ENCODE results near the gene PRKN. TPM values are rescaled to one million over a fixed set of nuclear protein-coding genes. Genes with fewer than 3 reads are reported as not detected.

The PRKN gene
- total and polyA plus RNA-seq, 2 donors (not counting 3 experiments of a cell fraction or from before 2014, with no cell fraction given): 0.06 TPM; not detected in 1

- Histone ChIP-seq H3K27me3 (ENCODE audit: control insufficient read depth in 2 of 2, insufficient read depth in 2 of 2, low read length in 2 of 2) (no peaks in the 10 kb centered on the region), H3K9ac (replicated peaks; ENCODE audit: extremely low read depth, insufficient read depth, low read length) (no peak overlapping the region), H3K9me1 (replicated peaks; ENCODE audit: control insufficient read depth, extremely low read depth, insufficient read depth, low read length) (no peaks in the 10 kb centered on the region), H4K20me1 (replicated peaks; ENCODE audit: control insufficient read depth, extremely low read depth, insufficient read depth, low read length) (no peaks in the 10 kb centered on the region), H3K4me3 (replicated peaks in 1 of 3; ENCODE audit: insufficient read depth in 1 of 3, low read depth in 1 of 3, low read length in 3 of 3) (no peak overlapping the region), H3K27ac (ENCODE audit: insufficient read depth, low read depth, low read length) (no peak overlapping the region), H3K36me3 (ENCODE audit: control insufficient read depth in 2 of 2, extremely low read depth in 1 of 2, insufficient read depth in 2 of 2, low read length in 2 of 2) (no peaks in the 10 kb centered on the region), H3K4me1 (ENCODE audit: control insufficient read depth, extremely low read depth, insufficient read depth, low read length) (no peaks in the 10 kb centered on the region), H3K79me2 (ENCODE audit: control insufficient read depth, insufficient read depth, low read length) (no peaks in the 10 kb centered on the region), H3K9me3 (replicated peaks; ENCODE audit: control insufficient read depth, insufficient read depth, low read length) (no peaks in the 10 kb centered on the region), H3K4me2 (ENCODE audit: insufficient read depth, low read length) (no peak overlapping the region), H2AFZ (ENCODE audit: low read depth, low read length) (no peak overlapping the region)
- BruUV-seq (replicated peaks): no TSS peak
- no peak for TF ChIP-seq POLR2AphosphoS5 (IDR thresholded peaks at IDR 0.05; ENCODE audit: insufficient read depth, low read depth, low read length)
- no peak for TF ChIP-seq MYC (IDR thresholded peaks at IDR 0.05; ENCODE audit: low read depth, low read length)
- TF ChIP-seq EZH2 (IDR thresholded peaks at IDR 0.05; ENCODE audit: borderline replicate concordance, low read depth, low read length, severe bottlenecking): no peak
- TF ChIP-seq POLR2A (IDR thresholded peaks at IDR 0.05; ENCODE audit: low read depth, low read length): no peak
- no peak for TF ChIP-seq MAX (IDR thresholded peaks at IDR 0.05; ENCODE audit: insufficient read depth, insufficient read length)
- no peak for TF ChIP-seq JUN (IDR thresholded peaks at IDR 0.05; ENCODE audit: borderline replicate concordance, insufficient read depth, insufficient read length, low read depth)
- TF ChIP-seq FOS (IDR thresholded peaks at IDR 0.05; ENCODE audit: borderline replicate concordance, insufficient read depth, low read length): no peak
- TF ChIP-seq GATA2 (IDR thresholded peaks at IDR 0.05; ENCODE audit: insufficient read depth, insufficient read length, low read depth, low read length): no peak
- TF ChIP-seq CTCF (IDR thresholded peaks at IDR 0.05; ENCODE audit: extremely low read depth in 1 of 2, insufficient read depth in 1 of 2, low read depth in 1 of 2, low read length in 2 of 2): no peak
- dilution Hi-C loops (cut with MboI; ENCODE audit: extremely low pct_ligation_motif_present, low sequenced_read_pairs): no loop called here
- ChIA-PET CTCF (no interaction called here), POLR2A (no interaction called here)
- DNase-seq (ENCODE audit: low read depth, low spot score) (no peak), FAIRE-seq (no peak)
- intact Hi-C loops (cut with micrococcal nuclease): no loop called here
These were observed 741.6 kb downstream of the PRKN start for GRCh38 chr6:161985876-161986423.

Data from endothelial cell of umbilical vein (primary cell).